Stimulated activated CD8-positive, alpha-beta memory T cell treated with anti-CD3 and anti-CD28 coated beads, Interleukin-7, amount 100 ng/mL, for 24 hours (primary cell): ENCODE measurements around the gene ZNF154.
"Not testable (repeated sequence)": the region's sequence is repeated elsewhere in the genome, so short reads cannot be mapped to it uniquely, and the experiment has no call there.

Experiments
- DNase-seq: peaks from one replicate; pipeline ENCODE4 v3.0.0-alpha.2; 2020; ENCODE audit warnings: low read depth

The ZNF154 gene

GRCh38 chr19:57708641-57709361 lies at the start of gene ZNF154:
Gene ZNF154, minus strand, starts transcription at chr19:57709204. Its CDS starts 233 bp downstream, at chr19:57708971.
- no peak for DNase-seq

- no peak for DNase-seq
These were observed 48.9 kb upstream of the ZNF154 start for GRCh38 chr19:57757941-57758340.

- DNase-seq, result no peak
These were observed 46.0 kb upstream of the ZNF154 start for GRCh38 chr19:57755031-57755430.

- no peak for DNase-seq
These were observed 45.2 kb upstream of the ZNF154 start for GRCh38 chr19:57754091-57754673.

GRCh38 chr19:57748029-57748428 lies 39.0 kb upstream of the ZNF154 start:
- no peak for DNase-seq

GRCh38 chr19:57747472-57747807 lies 38.4 kb upstream of the ZNF154 start:
- DNase-seq, result no peak

- peak; percentile 65 for DNase-seq
These were observed 37.8 kb upstream of the ZNF154 start, which contains the start of gene ZNF776 for GRCh38 chr19:57746580-57747471. Gene ZNF776, plus strand, starts transcription at chr19:57746815. Its CDS starts 244 bp downstream, at chr19:57747059.

- not testable (repeated sequence) for DNase-seq
These were observed 29.8 kb upstream of the ZNF154 start for GRCh38 chr19:57738770-57739169.

GRCh38 chr19:57738320-57738719 lies 29.3 kb upstream of the ZNF154 start:
- DNase-seq, result not testable (repeated sequence)

- no peak for DNase-seq
These were observed 11.9 kb upstream of the ZNF154 start for GRCh38 chr19:57720878-57721277.

- DNase-seq, result no peak
These were observed 11.0 kb upstream of the ZNF154 start for GRCh38 chr19:57719901-57720519.

- DNase-seq, result no peak
These were observed 10.4 kb upstream of the ZNF154 start for GRCh38 chr19:57719424-57719823.

- no peak for DNase-seq
These were observed 3.2 kb upstream of the ZNF154 start for GRCh38 chr19:57712222-57712621.

GRCh38 chr19:57709616-57710015 lies 612 bp upstream of the ZNF154 start:
- no peak for DNase-seq

GRCh38 chr19:57706346-57706745 lies 2.7 kb downstream of the ZNF154 start:
- no peak for DNase-seq

- no peak for DNase-seq
These were observed 7.4 kb downstream of the ZNF154 start for GRCh38 chr19:57701625-57702024.

- DNase-seq, result no peak
These were observed 19.3 kb downstream of the ZNF154 start for GRCh38 chr19:57689750-57690149.

GRCh38 chr19:57688011-57688763 lies 20.8 kb downstream of the ZNF154 start:
- DNase-seq, result no peak

- no peak for DNase-seq
These were observed 21.5 kb downstream of the ZNF154 start for GRCh38 chr19:57687363-57688010.

- DNase-seq, result no peak
These were observed 22.3 kb downstream of the ZNF154 start for GRCh38 chr19:57686727-57687126.

GRCh38 chr19:57682226-57682766 lies 26.7 kb downstream of the ZNF154 start:
- DNase-seq, result no peak
